HepG2 (cell line): ENCODE measurements around the gene STRADB. TPM values are rescaled to one million over a fixed set of nuclear protein-coding genes. Genes with fewer than 3 reads are reported as not detected.

Experiments used
- ATAC-seq: fragments of 200-7000 bp; cut with Tn5 transposase; 3 replicates; pipeline ENCODE4 v1.9.1; 2020; ENCODE audit warnings: mild to moderate bottlenecking, moderate library complexity
- BruUV-seq: library from RNA; stranded (reverse); fragments of 400-500 nt; replicated peaks from 2 replicates; lab custom pipeline; 2021; lab: Mats Ljungman, UMichigan
- CTCF ChIA-PET: fragments of 300-600 bp; formaldehyde crosslinking; extraction: SDS; loops from one replicate; lab custom pipeline; 2021; ENCODE audit warnings: low total read pairs, inconsistent platforms, low intra/inter-chr PET ratio; lab: Yijun Ruan, JAX
- POLR2A ChIA-PET: fragments of 350-600 bp; sonication (Branson Sonifier 250); formaldehyde crosslinking; loops from one replicate; lab custom pipeline; 2020; ENCODE audit warnings: antibody characterized with exemption, inconsistent platforms; lab: Yijun Ruan, JAX
- DNase-seq: peaks from one replicate; pipeline ENCODE4 v3.0.0-alpha.2; 2015; ENCODE audit warnings: low spot score
- FAIRE-seq: peaks from 3 replicates; lab custom pipeline; 2011; peaks lifted over from hg19 to GRCh38; lab: Jason Lieb, UNC
- H2AFZ ChIP-seq: one replicate; pipeline ENCODE4 v1.6.1; 2011; ENCODE audit warnings: low read length, inconsistent platforms
- H3K27ac ChIP-seq: fragments of 300-600 bp; 3 replicates; pipeline ENCODE4 v1.8.0; 2011; ENCODE audit warnings: mixed run types, mild to moderate bottlenecking, mixed read lengths, low read length, inconsistent platforms; ENCODE audit not compliant: insufficient read depth; ENCODE audit errors: extremely low read length
- H3K27me3 ChIP-seq, 2 experiments: fragments of 200-600 bp in 1 of 2; 2 replicates in 1 of 2; 3 replicates in 1 of 2; pipeline versions ENCODE4 v1.6.0 to v1.8.0; 2011; ENCODE audit warnings: low read length in 2 of 2, mild to moderate bottlenecking in 2 of 2, moderate library complexity in 2 of 2, inconsistent platforms in 1 of 2; ENCODE audit not compliant: insufficient read depth in 2 of 2, control insufficient read depth in 1 of 2
- H3K36me3 ChIP-seq, 2 experiments: fragments of 200-600 bp in 1 of 2; replicated peaks in 1 of 2; 2 replicates in 1 of 2; 3 replicates in 1 of 2; pipeline versions ENCODE4 v1.5.1 to v1.8.0; 2011; ENCODE audit warnings: low read length in 2 of 2, inconsistent platforms in 1 of 2; ENCODE audit not compliant: insufficient read depth in 2 of 2, control insufficient read depth in 1 of 2
- H3K4me1 ChIP-seq: 2 replicates; pipeline ENCODE4 v1.5.1; 2012; ENCODE audit warnings: low read length, inconsistent platforms; ENCODE audit not compliant: insufficient read depth
- H3K4me2 ChIP-seq: 2 replicates; pipeline ENCODE4 v1.6.0; 2011; ENCODE audit warnings: low read depth, low read length, inconsistent platforms
- H3K4me3 ChIP-seq, 3 experiments: fragments of 200-600 bp in 1 of 3; sonication (generic), shearing (Covaris generic) in 1 of 3; replicated peaks in 1 of 3; 2 replicates each; pipeline ENCODE4 v1.5.1; 2011 to 2016; ENCODE audit warnings: low read length in 3 of 3, inconsistent platforms in 2 of 3, low read depth in 2 of 3, mild to moderate bottlenecking in 2 of 3, control low read depth in 1 of 3, mixed read lengths in 1 of 3; ENCODE audit not compliant: insufficient read depth in 1 of 3
- H3K79me2 ChIP-seq: one replicate; pipeline ENCODE4 v1.6.1; 2011; ENCODE audit warnings: low read length, inconsistent platforms; ENCODE audit not compliant: insufficient read depth
- H3K9ac ChIP-seq: 2 replicates; pipeline ENCODE4 v1.6.0; 2011; ENCODE audit warnings: mild to moderate bottlenecking, low read depth, low read length, inconsistent platforms; ENCODE audit not compliant: insufficient read depth
- H3K9me3 ChIP-seq: 2 replicates; pipeline ENCODE4 v1.5.1; 2012; ENCODE audit warnings: mild to moderate bottlenecking, low read length
- H4K20me1 ChIP-seq: 2 replicates; pipeline ENCODE4 v1.6.0; 2011; ENCODE audit warnings: inconsistent platforms, mild to moderate bottlenecking, low read length, moderate library complexity; ENCODE audit not compliant: insufficient read depth
- AKAP8 ChIP-seq: sonication (generic); formaldehyde crosslinking; IDR thresholded peaks from 2 replicates; pipeline ENCODE4 v1.5.1; 2020; ENCODE audit warnings: mild to moderate bottlenecking, missing genetic modification reagents
- DNMT1 ChIP-seq: sonication (generic); formaldehyde crosslinking; IDR thresholded peaks from 2 replicates; pipeline ENCODE4 v1.5.1; 2020; ENCODE audit warnings: mild to moderate bottlenecking, missing genetic modification reagents
- HCFC1 ChIP-seq: fragments of 150-350 bp; IDR thresholded peaks from 2 replicates; pipeline ENCODE4 v1.6.1; 2014; ENCODE audit warnings: low read depth, low read length
- HNF4G ChIP-seq, 2 experiments: sonication (generic) in 1 of 2; formaldehyde crosslinking in 1 of 2; IDR thresholded peaks; 2 replicates each; pipeline versions ENCODE4 v1.4.0 to v1.6.1; 2011 to 2020; ENCODE audit warnings: borderline replicate concordance in 2 of 2, low read depth in 2 of 2, mild to moderate bottlenecking in 2 of 2, low read length in 1 of 2, missing genetic modification reagents in 1 of 2, moderate library complexity in 1 of 2
- HNRNPL ChIP-seq: fragments of 200-400 bp; formaldehyde crosslinking; IDR thresholded peaks from 2 replicates; pipeline ENCODE4 v1.6.1; 2017; ENCODE audit warnings: mild to moderate bottlenecking, low read depth, low read length
- IRX3 ChIP-seq: sonication (generic); formaldehyde crosslinking; IDR thresholded peaks from 2 replicates; pipeline ENCODE4 v1.8.1; 2023; ENCODE audit warnings: mild to moderate bottlenecking, low read depth, missing genetic modification reagents, borderline replicate concordance
- MLLT10 ChIP-seq: sonication (generic); formaldehyde crosslinking; IDR thresholded peaks from 2 replicates; pipeline ENCODE4 v1.4.0; 2020; ENCODE audit warnings: missing genetic modification reagents
- POGZ ChIP-seq: sonication (generic); formaldehyde crosslinking; IDR thresholded peaks from 2 replicates; pipeline ENCODE4 v1.4.0; 2020; ENCODE audit warnings: mild to moderate bottlenecking, missing genetic modification reagents
- REXO4 ChIP-seq: sonication (generic); formaldehyde crosslinking; IDR thresholded peaks from 2 replicates; pipeline ENCODE4 v1.8.0; 2022; ENCODE audit warnings: missing genetic modification reagents, mild to moderate bottlenecking, borderline replicate concordance
- TP53 ChIP-seq: sonication (generic); formaldehyde crosslinking; conservative IDR thresholded peaks from 2 replicates; pipeline ENCODE4 v1.4.0; 2020; ENCODE audit warnings: missing genetic modification reagents
- ZBTB2 ChIP-seq: sonication (generic); formaldehyde crosslinking; IDR thresholded peaks from 2 replicates; pipeline ENCODE4 v1.8.0; 2022; ENCODE audit warnings: low read depth, missing genetic modification reagents
- ZNF17 ChIP-seq: sonication (generic); formaldehyde crosslinking; IDR thresholded peaks from 2 replicates; pipeline ENCODE4 v1.5.0; 2020; ENCODE audit warnings: mild to moderate bottlenecking, missing genetic modification reagents
- ZNF326 ChIP-seq: sonication (generic); formaldehyde crosslinking; IDR thresholded peaks from 2 replicates; pipeline ENCODE4 v1.4.0; 2020; ENCODE audit warnings: missing genetic modification reagents, borderline replicate concordance
- ZNF7 ChIP-seq: IDR thresholded peaks from 2 replicates; pipeline ENCODE4 v1.6.1; 2016; ENCODE audit warnings: missing biosample characterization, missing genetic modification reagents
- ZSCAN31 ChIP-seq: sonication (generic); formaldehyde crosslinking; IDR thresholded peaks from 2 replicates; pipeline ENCODE4 v1.5.0; 2020; ENCODE audit warnings: low read depth, mild to moderate bottlenecking, missing genetic modification reagents
- WGBS: methylation state at CpG from one replicate; pipeline ENCODE4 v1.1.6; 2017; ENCODE audit warnings: low lambda C conversion rate; 5-methylcytosine and 5-hydroxymethylcytosine counted together
- in situ Hi-C: cut with HindIII; loops from 2 replicates; pipeline ENCODE4 v1.10.0; 2017; ENCODE audit warnings: low pct_unique_long_range_greater_than_20kb; ENCODE audit not compliant: extremely low pct_ligation_motif_present
- intact Hi-C: fragments of 100-400 bp; cut with micrococcal nuclease; formaldehyde crosslinking; loops from one replicate; pipeline ENCODE4 v1.10.0; 2022; ENCODE audit not compliant: unreplicated experiment
- polyA plus RNA-seq, 8 experiments: library from polyadenylated mRNA; depleted of rRNA in 3 of 8; stranded (reverse) in 7 of 8; unstranded in 1 of 8; fragments of >200 nt; fragmentation: Illumina TruSeq in 4 of 8; extraction: Trizol in 4 of 8; gene quantifications; 2 replicates each; pipeline versions ENCODE4 v1.2.1 to v1.2.3, GENCODE V29; 2011 to 2016; ENCODE audit warnings: low read depth in 4 of 8, missing spikeins in 1 of 8, mixed read lengths in 1 of 8; ENCODE audit not compliant: insufficient read depth in 1 of 8
- total RNA-seq, 5 experiments: library from RNA; depleted of rRNA; stranded (reverse); fragments of >200 nt; fragmentation: Illumina TruSeq; extraction: Trizol; gene quantifications; 2 replicates each; pipeline ENCODE4 v1.2.3, GENCODE V29; 2016; ENCODE audit warnings: low read depth in 1 of 5
- TF ChIP-seq, protein P1 (sequence below): sonication (generic); formaldehyde crosslinking; IDR thresholded peaks from 2 replicates; pipeline ENCODE4 v1.4.0; 2020; ENCODE audit warnings: mild to moderate bottlenecking, missing genetic modification reagents
- TF ChIP-seq, protein P2 (sequence below): sonication (generic); formaldehyde crosslinking; IDR thresholded peaks from 2 replicates; pipeline ENCODE4 v1.4.0; 2020; ENCODE audit warnings: missing genetic modification reagents, borderline replicate concordance

STRADB gene
- total and polyA plus RNA-seq, 2 of the 13 experiments (the other 11 are each of a cell fraction or from before 2014, with no cell fraction given), result 34.1 to 66.6 TPM

DNA sequence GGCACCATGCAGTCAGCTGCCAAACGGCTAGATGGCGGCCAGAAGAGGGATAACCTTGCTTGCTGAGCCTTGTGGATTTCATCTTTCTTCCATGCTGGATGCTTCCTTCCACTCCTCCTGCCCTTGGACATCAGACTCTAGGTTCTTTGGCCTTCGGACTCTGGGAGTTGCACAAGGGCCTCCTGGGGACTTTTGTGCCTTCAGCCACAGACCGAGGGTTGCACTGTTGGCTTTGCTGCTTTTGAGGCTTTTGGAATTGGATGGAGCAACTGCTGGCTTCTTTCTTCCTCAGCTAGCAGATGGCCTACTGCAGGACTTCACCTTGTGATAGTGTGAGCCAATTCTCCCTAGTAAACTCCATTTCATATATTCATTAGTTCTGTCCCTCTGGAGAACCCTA is 31.0 kb downstream of the STRADB start:
- H3K4me2 ChIP-seq, result no peak overlapping the region
- FAIRE-seq (no peak), ATAC-seq (no peak), DNase-seq (no peak)
- H3K9me3 ChIP-seq, result no peaks in the 10 kb centered on the region
- H3K36me3 ChIP-seq, result peaks cover 4 to 21% of the 10 kb centered on the region in 2 experiments; a peak in 2 of 5 replicates
- H3K4me3 ChIP-seq, result no peak overlapping the region
- BruUV-seq, result no TSS peak
- H3K79me2 ChIP-seq, result no peaks in the 10 kb centered on the region
- ChIA-PET POLR2A (no interaction called here), CTCF (no interaction called here)
- in situ Hi-C loops, result no loop called here
- H2AFZ ChIP-seq, result no peak overlapping the region
- 86% methylated on average over 4 of the region's 4 CpGs for WGBS
- no peaks in the 10 kb centered on the region for H3K4me1 ChIP-seq
- H4K20me1 ChIP-seq, result no peaks in the 10 kb centered on the region
- H3K27me3 ChIP-seq, result no peaks in the 10 kb centered on the region
- intact Hi-C loops, result no loop called here
- no peak overlapping the region for H3K9ac ChIP-seq
- H3K27ac ChIP-seq, result no peak overlapping the region
- TF ChIP-seq, protein P1, sequence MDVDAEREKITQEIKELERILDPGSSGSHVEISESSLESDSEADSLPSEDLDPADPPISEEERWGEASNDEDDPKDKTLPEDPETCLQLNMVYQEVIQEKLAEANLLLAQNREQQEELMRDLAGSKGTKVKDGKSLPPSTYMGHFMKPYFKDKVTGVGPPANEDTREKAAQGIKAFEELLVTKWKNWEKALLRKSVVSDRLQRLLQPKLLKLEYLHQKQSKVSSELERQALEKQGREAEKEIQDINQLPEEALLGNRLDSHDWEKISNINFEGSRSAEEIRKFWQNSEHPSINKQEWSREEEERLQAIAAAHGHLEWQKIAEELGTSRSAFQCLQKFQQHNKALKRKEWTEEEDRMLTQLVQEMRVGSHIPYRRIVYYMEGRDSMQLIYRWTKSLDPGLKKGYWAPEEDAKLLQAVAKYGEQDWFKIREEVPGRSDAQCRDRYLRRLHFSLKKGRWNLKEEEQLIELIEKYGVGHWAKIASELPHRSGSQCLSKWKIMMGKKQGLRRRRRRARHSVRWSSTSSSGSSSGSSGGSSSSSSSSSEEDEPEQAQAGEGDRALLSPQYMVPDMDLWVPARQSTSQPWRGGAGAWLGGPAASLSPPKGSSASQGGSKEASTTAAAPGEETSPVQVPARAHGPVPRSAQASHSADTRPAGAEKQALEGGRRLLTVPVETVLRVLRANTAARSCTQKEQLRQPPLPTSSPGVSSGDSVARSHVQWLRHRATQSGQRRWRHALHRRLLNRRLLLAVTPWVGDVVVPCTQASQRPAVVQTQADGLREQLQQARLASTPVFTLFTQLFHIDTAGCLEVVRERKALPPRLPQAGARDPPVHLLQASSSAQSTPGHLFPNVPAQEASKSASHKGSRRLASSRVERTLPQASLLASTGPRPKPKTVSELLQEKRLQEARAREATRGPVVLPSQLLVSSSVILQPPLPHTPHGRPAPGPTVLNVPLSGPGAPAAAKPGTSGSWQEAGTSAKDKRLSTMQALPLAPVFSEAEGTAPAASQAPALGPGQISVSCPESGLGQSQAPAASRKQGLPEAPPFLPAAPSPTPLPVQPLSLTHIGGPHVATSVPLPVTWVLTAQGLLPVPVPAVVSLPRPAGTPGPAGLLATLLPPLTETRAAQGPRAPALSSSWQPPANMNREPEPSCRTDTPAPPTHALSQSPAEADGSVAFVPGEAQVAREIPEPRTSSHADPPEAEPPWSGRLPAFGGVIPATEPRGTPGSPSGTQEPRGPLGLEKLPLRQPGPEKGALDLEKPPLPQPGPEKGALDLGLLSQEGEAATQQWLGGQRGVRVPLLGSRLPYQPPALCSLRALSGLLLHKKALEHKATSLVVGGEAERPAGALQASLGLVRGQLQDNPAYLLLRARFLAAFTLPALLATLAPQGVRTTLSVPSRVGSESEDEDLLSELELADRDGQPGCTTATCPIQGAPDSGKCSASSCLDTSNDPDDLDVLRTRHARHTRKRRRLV (CRISPR knock-in tag), result no peak
- TF ChIP-seq ZBTB2 (CRISPR knock-in tag), result no peak
- TF ChIP-seq IRX3 (CRISPR knock-in tag), result no peak
- TF ChIP-seq HNRNPL, result no peak
- peak; percentile 79 for TF ChIP-seq ZNF7 (CRISPR knock-in tag)
- TF ChIP-seq, protein P2, sequence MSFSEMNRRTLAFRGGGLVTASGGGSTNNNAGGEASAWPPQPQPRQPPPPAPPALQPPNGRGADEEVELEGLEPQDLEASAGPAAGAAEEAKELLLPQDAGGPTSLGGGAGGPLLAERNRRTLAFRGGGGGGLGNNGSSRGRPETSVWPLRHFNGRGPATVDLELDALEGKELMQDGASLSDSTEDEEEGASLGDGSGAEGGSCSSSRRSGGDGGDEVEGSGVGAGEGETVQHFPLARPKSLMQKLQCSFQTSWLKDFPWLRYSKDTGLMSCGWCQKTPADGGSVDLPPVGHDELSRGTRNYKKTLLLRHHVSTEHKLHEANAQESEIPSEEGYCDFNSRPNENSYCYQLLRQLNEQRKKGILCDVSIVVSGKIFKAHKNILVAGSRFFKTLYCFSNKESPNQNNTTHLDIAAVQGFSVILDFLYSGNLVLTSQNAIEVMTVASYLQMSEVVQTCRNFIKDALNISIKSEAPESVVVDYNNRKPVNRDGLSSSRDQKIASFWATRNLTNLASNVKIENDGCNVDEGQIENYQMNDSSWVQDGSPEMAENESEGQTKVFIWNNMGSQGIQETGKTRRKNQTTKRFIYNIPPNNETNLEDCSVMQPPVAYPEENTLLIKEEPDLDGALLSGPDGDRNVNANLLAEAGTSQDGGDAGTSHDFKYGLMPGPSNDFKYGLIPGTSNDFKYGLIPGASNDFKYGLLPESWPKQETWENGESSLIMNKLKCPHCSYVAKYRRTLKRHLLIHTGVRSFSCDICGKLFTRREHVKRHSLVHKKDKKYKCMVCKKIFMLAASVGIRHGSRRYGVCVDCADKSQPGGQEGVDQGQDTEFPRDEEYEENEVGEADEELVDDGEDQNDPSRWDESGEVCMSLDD (CRISPR knock-in tag), result no peak
- no peak for TF ChIP-seq ZNF326 (CRISPR knock-in tag)
- TF ChIP-seq MLLT10, result no peak
- no peak for TF ChIP-seq ZSCAN31 (CRISPR knock-in tag)
- TF ChIP-seq REXO4 (CRISPR knock-in tag), result no peak
- no peak for TF ChIP-seq AKAP8 (CRISPR knock-in tag)
- no peak for TF ChIP-seq TP53 (CRISPR knock-in tag)
- TF ChIP-seq HNF4G (IDR thresholded peaks at IDR 0.05; ENCODE audit: borderline replicate concordance, low read depth, low read length), result peak; percentile 35; the same call in 1 of the 2 replicates
- no peak for TF ChIP-seq HNF4G (CRISPR knock-in tag; IDR thresholded peaks at IDR 0.05; ENCODE audit: borderline replicate concordance, low read depth)
- no peak for TF ChIP-seq DNMT1 (CRISPR knock-in tag)
- TF ChIP-seq ZNF17 (CRISPR knock-in tag), result no peak
- 0 out of 2 replicates have a peak, but pooled peaks have one; percentile 24 for TF ChIP-seq POGZ
- TF ChIP-seq HCFC1, result no peak
